GM19328 (cell line): ENCODE data around the gene MTCL1.

Experiments
- ATAC-seq: cut with Tn5 transposase; IDR thresholded peaks from one replicate; pipeline ENCODE4 v1.9.1; 2021; ENCODE audit warnings: mild to moderate bottlenecking, moderate library complexity; ENCODE audit not compliant: unreplicated experiment

The MTCL1 gene

GRCh38 chr18:8766559-8767293 is 61.4 kb downstream of the MTCL1 start:
- no peak for ATAC-seq

GRCh38 chr18:8767340-8767739 is 62.0 kb downstream of the MTCL1 start:
- ATAC-seq = no peak

GRCh38 chr18:8769509-8770095 is 64.2 kb downstream of the MTCL1 start:
- no peak for ATAC-seq

- no peak for ATAC-seq
These were observed 65.3 kb downstream of the MTCL1 start for GRCh38 chr18:8770657-8771056.

GRCh38 chr18:8771930-8772329 is 66.6 kb downstream of the MTCL1 start:
- ATAC-seq = no peak

GRCh38 chr18:8773980-8774379 is 68.6 kb downstream of the MTCL1 start:
- no peak for ATAC-seq

- no peak for ATAC-seq
These were observed 70.9 kb downstream of the MTCL1 start for GRCh38 chr18:8776013-8776943.

- ATAC-seq = no peak
These were observed 72.5 kb downstream of the MTCL1 start for GRCh38 chr18:8777846-8778245.

- ATAC-seq = no peak
These were observed 73.0 kb downstream of the MTCL1 start for GRCh38 chr18:8778386-8778785.

GRCh38 chr18:8778824-8779223 is 73.5 kb downstream of the MTCL1 start:
- no peak for ATAC-seq

GRCh38 chr18:8779251-8779650 is 73.9 kb downstream of the MTCL1 start:
- no peak for ATAC-seq

GRCh38 chr18:8780227-8780626 is 74.9 kb downstream of the MTCL1 start:
- no peak for ATAC-seq

- no peak for ATAC-seq
These were observed 76.3 kb downstream of the MTCL1 start for GRCh38 chr18:8781671-8782070.

GRCh38 chr18:8783335-8783993 is 78.1 kb downstream of the MTCL1 start:
- no peak for ATAC-seq

- ATAC-seq = no peak
These were observed 78.7 kb downstream of the MTCL1 start for GRCh38 chr18:8783994-8784530.

GRCh38 chr18:8785261-8785660 is 79.9 kb downstream of the MTCL1 start:
- no peak for ATAC-seq

- no peak for ATAC-seq
These were observed 80.6 kb downstream of the MTCL1 start for GRCh38 chr18:8785855-8786482.

- no peak for ATAC-seq
These were observed 81.4 kb downstream of the MTCL1 start for GRCh38 chr18:8786483-8787370.

- ATAC-seq = no peak
These were observed 82.0 kb downstream of the MTCL1 start for GRCh38 chr18:8787371-8787670.

GRCh38 chr18:8787794-8788193 is 82.4 kb downstream of the MTCL1 start:
- ATAC-seq = no peak
